ENCODE data around the gene TRAPPC11.

The TRAPPC11 gene

DNA sequence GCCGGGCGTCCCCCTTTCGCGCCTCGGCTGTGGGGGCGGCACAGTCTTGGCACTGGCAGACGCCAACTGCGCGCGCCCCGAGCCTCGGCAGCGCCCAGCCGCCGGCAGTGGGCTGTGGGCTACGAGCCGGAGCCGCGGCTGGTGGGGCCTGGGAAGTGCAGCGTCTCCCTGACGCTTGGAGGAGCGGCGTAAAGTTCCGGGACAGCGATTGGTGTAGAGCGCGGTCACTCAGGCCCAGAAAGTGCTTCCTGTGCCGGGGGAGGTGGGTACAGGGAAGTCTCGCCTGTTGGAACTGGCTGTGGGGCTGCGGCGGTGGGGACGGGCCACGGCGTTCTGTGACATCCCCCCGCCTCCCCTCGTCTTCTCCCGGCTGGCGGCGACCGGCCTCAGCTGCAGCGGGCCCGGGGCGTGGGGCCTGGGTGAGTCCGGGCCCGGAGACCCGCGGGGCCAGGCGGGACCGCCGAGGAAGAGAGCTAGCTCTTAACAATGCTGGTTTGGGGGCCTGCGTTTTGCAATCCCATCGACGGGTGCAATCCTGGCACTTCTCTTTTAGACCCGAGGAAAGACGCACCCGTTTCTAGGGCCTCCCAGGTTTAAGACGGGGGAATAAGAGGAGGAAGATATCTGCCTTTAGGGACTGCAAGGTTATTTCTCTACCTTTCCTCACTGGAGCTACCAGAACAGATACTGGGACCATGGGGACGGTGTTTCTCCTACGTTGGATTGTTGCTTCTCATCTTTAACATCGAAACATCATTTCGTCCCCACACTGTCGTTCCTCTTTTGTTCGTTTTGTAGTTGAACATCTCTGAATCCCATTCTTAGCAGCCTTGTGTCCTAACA lies at the start of gene TRAPPC11, which contains the start of gene RWDD4:
Gene TRAPPC11, plus strand, starts transcription at position 265 of the 843 bp plus-strand sequence. CDS start 4,575 bp downstream, outside the sequence.
Gene RWDD4, minus strand, starts transcription at position 157 of the 843 bp plus-strand sequence. CDS start 233 bp downstream, outside the sequence.
- Histone ChIP-seq H3K4me3 (ENCODE audit: low read depth in 1 of 2, low read length in 2 of 2) (peak within 1 kb of the TSS; percentile 69 to 99), H3K4me1 (ENCODE audit: control insufficient read depth in 1 of 2, insufficient read depth in 2 of 2, low read length in 2 of 2) (peaks cover 13 to 24% of the 10 kb centered on the region in 2 donors), H3K36me3 (ENCODE audit: control insufficient read depth in 1 of 2, insufficient read depth in 2 of 2, low read length in 2 of 2) (peaks cover 0 to 3% of the 10 kb centered on the region in 2 donors), H3K9ac (ENCODE audit: low read depth in 1 of 2, low read length in 2 of 2) (peak within 1 kb of the TSS; percentile 61 to 94), H3K27ac (ENCODE audit: low read depth, low read length) (peak within 1 kb of the TSS; percentile 72), H3K9me3 (ENCODE audit: control insufficient read depth in 1 of 2, low read length in 2 of 2) (no peaks in the 10 kb centered on the region), H3K27me3 (ENCODE audit: control insufficient read depth in 1 of 2, insufficient read depth in 2 of 2, low read length in 2 of 2) (no peaks in the 10 kb centered on the region)

DNA sequence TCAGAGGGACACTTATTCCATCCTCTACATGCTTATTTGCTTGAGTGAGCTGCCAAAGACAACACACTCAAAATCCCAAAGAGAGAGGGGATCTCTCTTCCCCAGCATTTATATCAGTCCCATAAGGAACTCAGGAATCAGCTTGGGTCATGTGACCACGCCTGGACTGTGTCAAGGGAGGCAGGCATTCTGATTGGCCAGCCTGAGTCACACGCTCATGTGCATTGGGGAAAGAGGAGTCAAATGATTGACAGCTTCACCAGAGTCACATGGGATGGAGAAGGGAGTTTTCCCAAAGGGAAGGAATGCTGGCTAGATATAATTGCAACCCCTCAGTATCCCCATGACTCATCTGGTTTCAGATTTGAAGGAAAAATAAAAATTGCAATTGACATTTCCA lies 49.1 kb upstream of the TRAPPC11 start:
- Histone ChIP-seq H3K4me1 (ENCODE audit: control insufficient read depth in 1 of 2, insufficient read depth in 2 of 2, low read length in 2 of 2) (no peaks in the 10 kb centered on the region), H3K27ac (ENCODE audit: low read depth, low read length) (no peak overlapping the region), H3K9ac (ENCODE audit: low read depth in 1 of 2, low read length in 2 of 2) (no peak overlapping the region), H3K36me3 (ENCODE audit: control insufficient read depth in 1 of 2, insufficient read depth in 2 of 2, low read length in 2 of 2) (no peaks in the 10 kb centered on the region), H3K27me3 (ENCODE audit: control insufficient read depth in 1 of 2, insufficient read depth in 2 of 2, low read length in 2 of 2) (peaks cover 0 to 3% of the 10 kb centered on the region in 2 donors), H3K4me3 (ENCODE audit: low read depth in 1 of 2, low read length in 2 of 2) (no peak overlapping the region), H3K9me3 (ENCODE audit: control insufficient read depth in 1 of 2, low read length in 2 of 2) (no peaks in the 10 kb centered on the region)

DNA sequence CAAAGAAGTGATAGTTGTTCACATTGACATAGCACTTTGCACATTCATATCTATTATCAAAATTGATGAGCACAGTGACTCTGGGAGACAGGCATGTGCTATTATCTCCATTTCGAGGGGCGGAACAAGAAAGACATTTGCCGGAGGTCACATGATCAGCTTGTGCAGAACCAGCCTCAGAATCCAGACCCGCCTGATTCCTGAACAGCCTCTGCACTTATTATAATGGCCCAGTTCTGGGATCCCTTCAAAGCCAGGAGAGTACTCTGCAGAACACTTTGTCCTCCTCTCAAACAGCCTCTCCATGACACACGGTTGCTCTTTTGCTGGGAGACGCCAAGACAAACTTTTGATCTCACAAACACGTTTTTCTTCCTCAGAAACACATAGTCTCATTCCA lies 48.5 kb upstream of the TRAPPC11 start:
- Histone ChIP-seq H3K4me3 (ENCODE audit: low read depth in 1 of 2, low read length in 2 of 2) (no peak overlapping the region), H3K9me3 (ENCODE audit: control insufficient read depth in 1 of 2, low read length in 2 of 2) (no peaks in the 10 kb centered on the region), H3K27me3 (ENCODE audit: control insufficient read depth in 1 of 2, insufficient read depth in 2 of 2, low read length in 2 of 2) (peaks cover 0 to 3% of the 10 kb centered on the region in 2 donors), H3K4me1 (ENCODE audit: control insufficient read depth in 1 of 2, insufficient read depth in 2 of 2, low read length in 2 of 2) (no peaks in the 10 kb centered on the region), H3K9ac (ENCODE audit: low read depth in 1 of 2, low read length in 2 of 2) (no peak overlapping the region), H3K27ac (ENCODE audit: low read depth, low read length) (no peak overlapping the region), H3K36me3 (ENCODE audit: control insufficient read depth in 1 of 2, insufficient read depth in 2 of 2, low read length in 2 of 2) (no peaks in the 10 kb centered on the region)

DNA sequence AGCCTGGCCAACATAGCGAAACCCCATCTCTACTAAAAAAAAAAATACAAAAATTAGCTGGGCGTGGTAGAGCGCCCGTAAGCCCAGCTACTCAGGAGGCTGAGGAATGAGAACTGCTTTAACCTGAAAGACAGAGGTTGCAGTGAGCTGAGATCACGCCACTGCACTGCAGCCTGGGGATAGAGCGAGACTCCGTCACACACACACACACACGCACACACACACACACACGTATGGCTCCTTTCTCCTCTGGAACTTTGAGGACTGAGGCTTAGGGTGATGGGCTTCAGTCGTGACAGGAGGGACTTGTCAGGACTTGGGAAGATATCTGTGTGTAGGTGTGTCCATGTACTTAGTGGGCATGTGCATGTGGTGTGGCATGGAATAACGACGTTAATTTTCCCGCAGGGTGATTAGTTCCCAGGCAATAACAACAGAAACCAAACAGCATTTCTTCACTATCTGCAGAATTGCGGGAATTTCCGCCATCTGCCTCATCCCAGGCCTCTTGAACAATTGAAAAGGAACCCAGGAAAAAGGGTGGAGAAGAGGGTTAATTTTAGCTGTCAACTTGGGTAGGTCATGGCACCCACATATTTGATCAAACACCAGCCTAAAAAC lies 47.8 kb upstream of the TRAPPC11 start:
- Histone ChIP-seq H3K9ac (ENCODE audit: low read depth in 1 of 2, low read length in 2 of 2) (no peak overlapping the region), H3K4me3 (ENCODE audit: low read depth in 1 of 2, low read length in 2 of 2) (no peak overlapping the region), H3K4me1 (ENCODE audit: control insufficient read depth in 1 of 2, insufficient read depth in 2 of 2, low read length in 2 of 2) (no peaks in the 10 kb centered on the region), H3K36me3 (ENCODE audit: control insufficient read depth in 1 of 2, insufficient read depth in 2 of 2, low read length in 2 of 2) (no peaks in the 10 kb centered on the region), H3K9me3 (ENCODE audit: control insufficient read depth in 1 of 2, low read length in 2 of 2) (no peaks in the 10 kb centered on the region), H3K27me3 (ENCODE audit: control insufficient read depth in 1 of 2, insufficient read depth in 2 of 2, low read length in 2 of 2) (peaks cover 3% of the 10 kb centered on the region in 2 donors), H3K27ac (ENCODE audit: low read depth, low read length) (no peak overlapping the region)

DNA sequence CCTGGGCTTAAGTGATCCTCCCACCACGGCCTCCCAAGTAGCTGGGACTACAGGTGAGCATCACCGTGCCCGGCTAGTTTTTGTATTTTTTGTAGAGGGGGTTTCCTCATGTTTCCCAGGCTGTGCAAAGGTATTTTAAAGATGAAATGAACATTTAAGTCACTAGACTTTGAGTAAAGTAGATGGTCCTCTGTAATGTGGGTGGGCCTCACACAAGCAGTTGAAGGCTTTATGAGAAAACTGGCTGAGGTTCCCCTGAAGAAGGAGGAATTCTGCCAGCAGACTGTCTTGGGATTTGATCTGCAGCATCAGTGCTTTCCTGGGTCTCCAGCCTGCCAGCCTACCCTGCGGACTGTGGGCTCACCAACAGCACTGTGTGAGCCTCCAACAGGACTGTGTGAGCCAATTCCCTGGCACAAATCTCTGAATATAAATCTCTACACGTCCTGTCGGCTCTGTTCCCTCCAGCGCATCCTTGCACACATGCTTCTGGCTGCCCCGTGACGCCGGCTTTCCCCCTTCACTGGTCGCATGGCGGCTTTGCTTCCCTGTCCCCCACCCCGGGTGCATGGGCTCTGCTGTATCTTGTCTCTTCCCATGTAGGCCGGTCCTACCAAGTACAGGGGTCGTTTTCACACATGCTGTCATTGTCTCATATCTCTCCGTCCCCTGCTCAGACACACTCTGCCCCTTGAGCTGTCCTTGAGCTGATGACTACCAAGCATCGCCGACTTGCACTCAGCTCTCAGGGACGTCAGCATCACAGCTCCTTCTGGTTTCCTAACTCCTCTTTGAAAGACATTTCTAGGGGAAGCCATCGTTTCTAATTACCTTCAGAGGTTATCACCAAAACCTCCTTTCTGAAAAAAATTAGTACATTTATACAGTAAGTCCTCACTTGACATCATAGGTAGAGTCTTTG lies 46.5 kb upstream of the TRAPPC11 start:
- Histone ChIP-seq H3K27ac (ENCODE audit: low read depth, low read length) (no peak overlapping the region), H3K9me3 (ENCODE audit: control insufficient read depth in 1 of 2, low read length in 2 of 2) (no peaks in the 10 kb centered on the region), H3K36me3 (ENCODE audit: control insufficient read depth in 1 of 2, insufficient read depth in 2 of 2, low read length in 2 of 2) (no peaks in the 10 kb centered on the region)

DNA sequence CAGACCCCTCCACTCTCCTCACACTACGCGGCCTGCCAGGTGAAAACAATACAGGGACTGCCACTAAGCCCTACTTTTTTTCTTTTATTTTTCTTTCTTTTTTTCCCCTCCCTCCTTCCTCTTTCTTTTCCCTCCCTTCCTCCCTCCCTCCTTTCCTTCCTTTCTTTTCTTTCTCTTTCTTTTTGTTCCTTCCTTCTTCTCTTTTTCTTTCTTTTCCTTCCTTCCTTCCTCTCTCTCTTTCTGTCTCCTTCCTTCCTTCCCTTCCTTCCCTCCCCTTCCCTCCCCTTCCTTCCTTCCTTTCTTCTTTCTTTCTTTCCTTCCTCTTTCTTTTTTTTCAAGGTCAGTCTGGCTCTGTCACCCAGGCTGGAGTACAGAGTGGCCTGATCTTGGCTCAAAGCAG lies 42.0 kb upstream of the TRAPPC11 start:
- Histone ChIP-seq H3K9ac (ENCODE audit: low read depth in 1 of 2, low read length in 2 of 2) (no peak overlapping the region), H3K4me3 (ENCODE audit: low read depth in 1 of 2, low read length in 2 of 2) (no peak overlapping the region), H3K27ac (ENCODE audit: low read depth, low read length) (no peak overlapping the region), H3K36me3 (ENCODE audit: control insufficient read depth in 1 of 2, insufficient read depth in 2 of 2, low read length in 2 of 2) (no peaks in the 10 kb centered on the region), H3K4me1 (ENCODE audit: control insufficient read depth in 1 of 2, insufficient read depth in 2 of 2, low read length in 2 of 2) (peaks cover 4 to 9% of the 10 kb centered on the region in 2 donors), H3K27me3 (ENCODE audit: control insufficient read depth in 1 of 2, insufficient read depth in 2 of 2, low read length in 2 of 2) (peaks cover 3% of the 10 kb centered on the region in 2 donors), H3K9me3 (ENCODE audit: control insufficient read depth in 1 of 2, low read length in 2 of 2) (no peaks in the 10 kb centered on the region)

More for the DNA sequence above, 46.5 kb upstream of the TRAPPC11 start:
- Histone ChIP-seq H3K9ac (ENCODE audit: low read depth in 1 of 2, low read length in 2 of 2) (no peak overlapping the region), H3K4me3 (ENCODE audit: low read depth in 1 of 2, low read length in 2 of 2) (no peak overlapping the region), H3K4me1 (ENCODE audit: control insufficient read depth in 1 of 2, insufficient read depth in 2 of 2, low read length in 2 of 2) (no peaks in the 10 kb centered on the region), H3K27me3 (ENCODE audit: control insufficient read depth in 1 of 2, insufficient read depth in 2 of 2, low read length in 2 of 2) (peaks cover 3% of the 10 kb centered on the region in 2 donors)

DNA sequence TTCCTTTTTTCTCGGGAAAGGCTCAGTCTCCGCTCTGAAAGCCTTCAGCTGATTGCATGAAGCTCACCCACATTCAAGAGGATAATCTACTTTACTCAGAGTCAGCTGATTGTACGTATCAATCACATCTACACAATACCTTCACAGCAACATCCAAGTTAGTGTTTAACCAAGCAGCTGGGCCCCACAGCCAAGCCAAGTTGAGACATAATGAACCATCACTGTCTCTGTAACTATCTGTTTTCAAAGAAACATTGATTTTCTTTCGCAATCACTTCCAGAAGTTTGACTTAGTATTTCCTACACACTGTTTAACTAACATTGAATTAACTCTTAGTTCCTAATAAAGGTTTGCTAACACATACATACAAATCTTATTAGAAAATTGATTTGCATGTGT lies 40.4 kb upstream of the TRAPPC11 start:
- no peak overlapping the region for H3K9ac ChIP-seq (ENCODE audit: low read depth in 1 of 2, low read length in 2 of 2)
- peaks cover 0 to 3% of the 10 kb centered on the region in 2 donors for H3K27me3 ChIP-seq (ENCODE audit: control insufficient read depth in 1 of 2, insufficient read depth in 2 of 2, low read length in 2 of 2)
- H3K9me3 ChIP-seq (ENCODE audit: control insufficient read depth in 1 of 2, low read length in 2 of 2) = no peaks in the 10 kb centered on the region

DNA sequence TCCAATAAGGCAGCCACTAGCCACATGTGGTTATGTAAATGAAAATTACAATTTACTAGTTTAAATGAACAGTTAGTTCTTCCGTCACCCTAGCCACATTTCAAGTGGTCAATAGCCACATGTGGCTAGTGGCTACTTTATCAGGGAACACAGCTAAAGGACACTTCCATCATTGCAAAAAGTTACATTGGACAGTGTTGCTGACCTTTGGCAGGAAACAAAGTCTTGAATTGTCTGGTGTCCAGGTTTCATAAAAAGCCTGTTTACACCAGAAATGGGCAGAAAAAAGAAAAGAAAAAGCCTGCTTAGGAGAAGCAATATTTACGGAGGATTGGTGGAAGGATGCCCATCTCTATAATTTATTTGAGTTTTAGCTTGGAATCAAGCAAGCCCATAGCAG lies 38.7 kb upstream of the TRAPPC11 start:
- peaks cover 4 to 9% of the 10 kb centered on the region in 2 donors for H3K4me1 ChIP-seq (ENCODE audit: control insufficient read depth in 1 of 2, insufficient read depth in 2 of 2, low read length in 2 of 2)
- H3K27me3 ChIP-seq (ENCODE audit: control insufficient read depth in 1 of 2, insufficient read depth in 2 of 2, low read length in 2 of 2) = peaks cover 0 to 3% of the 10 kb centered on the region in 2 donors
- H3K9ac ChIP-seq (ENCODE audit: low read depth in 1 of 2, low read length in 2 of 2) = no peak overlapping the region
- no peak overlapping the region for H3K27ac ChIP-seq (ENCODE audit: low read depth, low read length)
- no peaks in the 10 kb centered on the region for H3K36me3 ChIP-seq (ENCODE audit: control insufficient read depth in 1 of 2, insufficient read depth in 2 of 2, low read length in 2 of 2)
- no peaks in the 10 kb centered on the region for H3K9me3 ChIP-seq (ENCODE audit: control insufficient read depth in 1 of 2, low read length in 2 of 2)
- H3K4me3 ChIP-seq (ENCODE audit: low read depth in 1 of 2, low read length in 2 of 2) = no peak overlapping the region

More for the DNA sequence above, 40.4 kb upstream of the TRAPPC11 start:
- no peaks in the 10 kb centered on the region for H3K36me3 ChIP-seq (ENCODE audit: control insufficient read depth in 1 of 2, insufficient read depth in 2 of 2, low read length in 2 of 2)
- no peak overlapping the region for H3K27ac ChIP-seq (ENCODE audit: low read depth, low read length)
- peaks cover 4 to 9% of the 10 kb centered on the region in 2 donors for H3K4me1 ChIP-seq (ENCODE audit: control insufficient read depth in 1 of 2, insufficient read depth in 2 of 2, low read length in 2 of 2)
- H3K4me3 ChIP-seq (ENCODE audit: low read depth in 1 of 2, low read length in 2 of 2) = no peak overlapping the region

DNA sequence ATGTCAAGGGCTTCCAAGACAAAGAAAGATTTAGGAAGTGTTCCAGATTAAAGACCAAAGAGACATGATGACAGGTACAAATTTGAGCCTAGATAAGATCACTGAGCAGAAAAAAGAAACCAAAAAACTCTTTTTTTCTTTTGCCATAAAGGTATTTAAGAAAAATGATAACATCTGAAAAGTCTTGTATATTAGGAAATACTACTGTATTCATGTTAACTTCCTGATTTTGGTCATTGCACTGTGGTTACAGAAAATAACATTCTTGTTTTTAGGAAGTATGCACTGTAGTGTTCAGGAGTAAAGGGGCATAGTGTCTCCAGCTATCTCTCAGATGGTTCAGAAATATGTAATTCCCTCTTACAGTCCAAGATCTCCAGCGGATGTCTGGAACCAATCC lies 37.2 kb upstream of the TRAPPC11 start:
- H3K4me3 ChIP-seq (ENCODE audit: low read depth in 1 of 2, low read length in 2 of 2) = no peak overlapping the region
- H3K27ac ChIP-seq (ENCODE audit: low read depth, low read length) = no peak overlapping the region
- peaks cover 4 to 9% of the 10 kb centered on the region in 2 donors for H3K4me1 ChIP-seq (ENCODE audit: control insufficient read depth in 1 of 2, insufficient read depth in 2 of 2, low read length in 2 of 2)
- no peak overlapping the region for H3K9ac ChIP-seq (ENCODE audit: low read depth in 1 of 2, low read length in 2 of 2)
- no peaks in the 10 kb centered on the region for H3K27me3 ChIP-seq (ENCODE audit: control insufficient read depth in 1 of 2, insufficient read depth in 2 of 2, low read length in 2 of 2)
- no peaks in the 10 kb centered on the region for H3K36me3 ChIP-seq (ENCODE audit: control insufficient read depth in 1 of 2, insufficient read depth in 2 of 2, low read length in 2 of 2)
- no peaks in the 10 kb centered on the region for H3K9me3 ChIP-seq (ENCODE audit: control insufficient read depth in 1 of 2, low read length in 2 of 2)
